Mucosa of gallbladder (tissue), 1 donor: Measurements from ENCODE around the gene CMKLR1. TPM values are rescaled to one million over a fixed set of nuclear protein-coding genes. Genes with fewer than 3 reads are reported as not detected.

ENCODE experiments used
- DNase-seq: peaks from one replicate; pipeline ENCODE4 v3.0.0-alpha.2; 2020; ENCODE audit warnings: low spot score
- total RNA-seq: library from RNA; stranded (reverse); gene quantifications from one replicate; pipeline ENCODE4 v1.2.1, GENCODE V29; 2021
- donor health status: DM: no; HTN: no; CAD: no.

Gene CMKLR1
- total RNA-seq, 1 donor from 2014 or later: 8.4 TPM

GRCh38 chr12:108363165-108363564 lies 24.1 kb upstream of the CMKLR1 start:
- no peak for DNase-seq

GRCh38 chr12:108361606-108362005 lies 22.5 kb upstream of the CMKLR1 start:
- no peak for DNase-seq

GRCh38 chr12:108360487-108360886 lies 21.4 kb upstream of the CMKLR1 start:
- no peak for DNase-seq

GRCh38 chr12:108360057-108360456 lies 20.9 kb upstream of the CMKLR1 start:
- no peak for DNase-seq

- DNase-seq: no peak
Observed at GRCh38 chr12:108358580-108358965, 19.5 kb upstream of the CMKLR1 start.

GRCh38 chr12:108357834-108358579 lies 18.9 kb upstream of the CMKLR1 start:
- DNase-seq: no peak

GRCh38 chr12:108356835-108357806 lies 18.0 kb upstream of the CMKLR1 start:
- DNase-seq: no peak

- no peak for DNase-seq
Observed at GRCh38 chr12:108355069-108355468, 16.0 kb upstream of the CMKLR1 start.

GRCh38 chr12:108352591-108352990 lies 13.5 kb upstream of the CMKLR1 start:
- no peak for DNase-seq

- no peak for DNase-seq
Observed at GRCh38 chr12:108350511-108350910, 11.4 kb upstream of the CMKLR1 start.

GRCh38 chr12:108349278-108349688 lies 10.2 kb upstream of the CMKLR1 start:
- no peak for DNase-seq

GRCh38 chr12:108348842-108349241 lies 9.7 kb upstream of the CMKLR1 start:
- no peak for DNase-seq

GRCh38 chr12:108346727-108347710 lies 7.9 kb upstream of the CMKLR1 start:
- no peak for DNase-seq

GRCh38 chr12:108345716-108346633 lies 6.9 kb upstream of the CMKLR1 start:
- no peak for DNase-seq

GRCh38 chr12:108342985-108343384 lies 3.9 kb upstream of the CMKLR1 start:
- no peak for DNase-seq

GRCh38 chr12:108341854-108342847 lies 3.0 kb upstream of the CMKLR1 start:
- no peak for DNase-seq

GRCh38 chr12:108341356-108341755 lies 2.2 kb upstream of the CMKLR1 start:
- DNase-seq: no peak

GRCh38 chr12:108340037-108340436 lies 926 bp upstream of the CMKLR1 start:
- no peak for DNase-seq
